Activated CD4-positive, CD25-positive, alpha-beta regulatory T cell (primary cell): ENCODE data around the gene PHGDH.

ENCODE experiments used
- DNase-seq, 4 experiments: peaks; one replicate each; lab custom pipeline; 2025; lab: John Stamatoyannopoulos, UW

Gene PHGDH

GRCh38 chr1:119731741-119732430, 20.2 kb downstream of the PHGDH start:
- DNase-seq = no peak

GRCh38 chr1:119732465-119733168, 20.9 kb downstream of the PHGDH start:
- no peak for DNase-seq

- DNase-seq = no peak
These were observed 22.0 kb downstream of the PHGDH start for GRCh38 chr1:119733754-119734153.

GRCh38 chr1:119735217-119735616, 23.5 kb downstream of the PHGDH start:
- DNase-seq = no peak

GRCh38 chr1:119736649-119737039, 24.9 kb downstream of the PHGDH start:
- no peak for DNase-seq

GRCh38 chr1:119737040-119737682, 25.4 kb downstream of the PHGDH start:
- no peak for DNase-seq

- DNase-seq = no peak
These were observed 26.5 kb downstream of the PHGDH start for GRCh38 chr1:119738100-119738720.

- no peak for DNase-seq
These were observed 27.4 kb downstream of the PHGDH start for GRCh38 chr1:119739150-119739549.

GRCh38 chr1:119740261-119740660, 28.5 kb downstream of the PHGDH start:
- DNase-seq = no peak

GRCh38 chr1:119740896-119741780, 29.4 kb downstream of the PHGDH start:
- no peak for DNase-seq

- DNase-seq = no peak
These were observed 30.5 kb downstream of the PHGDH start for GRCh38 chr1:119742202-119742601.

- no peak for DNase-seq
These were observed 30.9 kb downstream of the PHGDH start for GRCh38 chr1:119742677-119743076.

GRCh38 chr1:119743308-119743707, 31.6 kb downstream of the PHGDH start:
- DNase-seq = no peak

- DNase-seq = peak in 1 of 4 experiments; percentile 4
These were observed 32.3 kb downstream of the PHGDH start for GRCh38 chr1:119743776-119744597.

- no peak for DNase-seq
These were observed 32.8 kb downstream of the PHGDH start for GRCh38 chr1:119744598-119744942.

GRCh38 chr1:119745034-119745433, 33.3 kb downstream of the PHGDH start:
- no peak for DNase-seq

GRCh38 chr1:119747451-119747850, 35.7 kb downstream of the PHGDH start:
- no peak for DNase-seq

GRCh38 chr1:119748040-119748439, 36.3 kb downstream of the PHGDH start:
- no peak for DNase-seq

- DNase-seq = no peak
These were observed 40.9 kb downstream of the PHGDH start for GRCh38 chr1:119752592-119752991.

- no peak for DNase-seq
These were observed 46.9 kb downstream of the PHGDH start for GRCh38 chr1:119758584-119758983.

GRCh38 chr1:119762409-119762808, 50.7 kb downstream of the PHGDH start:
- DNase-seq = no peak
